HG02885 (cell line): ENCODE results near the gene DCAF4L1.

Experiments
- ATAC-seq: cut with Tn5 transposase; IDR thresholded peaks from one replicate; pipeline ENCODE4 v1.9.1; 2021; ENCODE audit warnings: mild to moderate bottlenecking; ENCODE audit not compliant: unreplicated experiment, poor library complexity

Gene DCAF4L1

GRCh38 chr4:41981456-41981855 lies at the start of gene DCAF4L1:
Gene DCAF4L1 (plus strand): TSS chr4:41981756. CDS start chr4:41981793, 37 bp downstream.
- no peak for ATAC-seq

DNA sequence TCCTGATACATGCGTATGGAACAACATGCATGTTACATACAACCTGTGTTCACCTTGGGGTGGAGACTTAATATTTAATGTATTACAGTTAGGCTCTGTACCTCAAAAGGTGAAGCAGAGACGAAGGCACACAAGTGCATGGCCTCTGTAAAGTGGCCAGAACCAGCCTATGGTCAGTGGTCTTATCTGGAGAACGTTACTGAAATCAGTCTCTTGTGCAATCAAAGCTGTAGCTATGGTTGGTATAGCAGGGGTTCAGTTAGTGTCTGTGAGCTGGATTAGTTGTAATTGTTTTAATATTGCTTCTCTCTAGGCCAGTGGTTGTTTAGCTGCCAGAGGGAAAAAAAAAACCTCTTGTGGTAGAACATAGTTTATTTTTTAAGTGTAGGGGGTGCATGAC lies 48.6 kb upstream of the DCAF4L1 start:
- no peak for ATAC-seq

DNA sequence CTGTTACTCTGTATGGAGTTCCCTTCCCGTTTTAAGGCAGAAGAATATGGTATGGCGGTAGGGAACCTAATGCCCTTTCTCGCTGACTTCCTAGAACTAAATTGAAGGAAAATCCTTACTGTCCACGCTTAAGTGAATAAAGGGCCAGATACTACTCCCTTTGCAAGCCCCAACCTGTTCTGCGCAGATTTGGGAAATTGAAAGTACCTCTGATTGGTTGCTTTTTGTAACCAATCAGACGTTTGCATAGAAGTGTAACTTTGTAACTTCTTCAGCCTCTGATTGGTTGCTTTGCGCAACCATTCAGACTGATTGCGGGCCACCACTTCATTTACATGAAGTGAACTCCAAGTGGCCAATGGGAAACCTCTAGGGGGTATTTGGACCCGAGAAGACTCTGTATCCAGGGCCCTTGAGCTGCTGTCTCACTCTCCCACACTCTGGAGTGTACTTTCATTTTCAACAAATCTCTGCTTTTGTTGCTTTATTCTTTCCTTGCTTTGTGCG lies 47.5 kb upstream of the DCAF4L1 start:
- ATAC-seq = no peak

DNA sequence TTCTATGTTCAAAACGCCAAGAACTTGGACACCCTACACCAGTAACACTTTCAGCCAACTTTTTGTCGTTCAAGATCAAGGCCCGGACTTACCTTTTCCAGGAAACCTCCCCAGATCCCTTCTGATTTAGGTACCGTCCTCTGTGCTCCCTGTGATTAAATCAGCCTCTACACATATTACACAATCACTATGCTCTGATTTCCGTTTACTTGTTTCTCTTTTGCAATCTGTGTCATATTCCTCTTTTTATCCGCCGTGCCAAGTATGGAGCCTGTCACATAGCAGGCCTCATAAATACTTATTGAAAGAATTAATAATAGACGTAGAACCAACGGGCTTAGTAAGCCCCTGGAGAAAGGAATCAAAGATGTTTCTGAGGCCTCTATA lies 47.0 kb upstream of the DCAF4L1 start:
- ATAC-seq = no peak

GRCh38 chr4:41934901-41935651 lies 46.5 kb upstream of the DCAF4L1 start, which contains the start of gene TMEM33:
Gene TMEM33 (plus strand): TSS chr4:41935429. CDS start chr4:41935485, 56 bp downstream.
- peak; percentile 94 for ATAC-seq

GRCh38 chr4:41935652-41936021 lies 45.9 kb upstream of the DCAF4L1 start:
- peak; percentile 24 for ATAC-seq

DNA sequence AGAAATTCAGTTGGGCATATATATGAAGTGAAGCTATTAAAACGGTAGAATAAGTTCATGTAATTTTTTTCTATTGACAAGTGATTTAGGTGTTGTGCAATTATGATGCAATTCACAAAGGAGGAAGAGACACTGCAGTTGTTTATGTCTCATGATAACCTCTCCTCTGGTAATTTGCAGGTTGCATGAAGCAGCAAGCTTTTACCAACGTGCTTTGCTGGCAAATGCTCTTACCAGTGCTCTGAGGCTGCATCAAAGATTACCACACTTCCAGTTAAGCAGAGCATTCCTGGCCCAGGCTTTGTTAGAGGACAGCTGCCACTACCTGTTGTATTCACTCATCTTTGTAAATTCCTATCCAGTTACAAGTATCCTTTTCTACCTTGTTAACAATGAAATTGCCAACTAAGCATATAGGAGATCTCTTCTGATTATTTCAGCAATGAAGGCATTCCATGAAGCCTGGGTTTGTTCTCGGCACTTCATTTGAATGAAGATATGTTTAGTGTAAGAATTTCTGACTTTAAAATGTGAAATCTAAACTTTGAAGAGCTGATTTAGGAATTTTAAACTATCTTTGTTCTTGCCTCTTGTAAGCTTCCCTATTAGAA lies 42.4 kb upstream of the DCAF4L1 start:
- ATAC-seq = no peak

- no peak for ATAC-seq
Measured at GRCh38 chr4:41940834-41941233, 40.7 kb upstream of the DCAF4L1 start.

- ATAC-seq = no peak
Measured at GRCh38 chr4:41943506-41943905, 38.0 kb upstream of the DCAF4L1 start.

DNA sequence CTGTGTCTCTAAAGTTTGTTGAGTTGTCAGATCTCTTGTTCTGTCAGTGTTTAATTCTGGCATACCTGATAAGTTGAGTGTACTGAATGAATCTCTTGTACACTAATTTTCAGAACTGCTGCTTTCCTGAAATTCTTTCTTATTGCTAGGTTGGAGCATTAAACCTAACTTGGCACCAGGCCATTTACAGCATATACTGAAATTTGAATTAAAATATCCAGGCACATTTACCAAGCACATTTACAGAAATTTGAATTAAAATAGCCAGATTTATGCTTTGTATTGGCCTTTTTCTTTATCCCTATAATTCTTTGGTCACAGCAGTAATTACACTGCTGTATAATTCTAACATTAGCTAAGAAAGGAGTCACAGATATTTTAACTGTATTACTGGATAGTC lies 37.5 kb upstream of the DCAF4L1 start:
- ATAC-seq = no peak

DNA sequence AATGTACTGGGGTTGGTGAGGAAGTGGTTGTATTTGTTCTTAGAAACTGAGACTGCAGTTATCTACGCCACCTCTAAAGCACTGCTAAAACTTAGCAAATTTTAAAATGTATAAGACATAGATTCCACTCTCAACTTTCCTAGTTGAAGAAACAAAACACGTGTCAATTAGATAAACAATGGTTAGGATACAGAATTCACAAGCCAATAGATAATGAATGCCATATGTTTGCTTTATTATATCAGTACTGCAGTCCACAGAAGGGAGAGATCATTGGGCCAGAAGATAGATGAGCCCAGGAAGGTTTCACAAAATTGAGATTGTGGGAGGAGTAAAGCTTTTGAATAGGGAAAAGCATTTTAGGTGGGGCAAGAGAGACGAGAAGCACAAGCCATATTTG lies 32.0 kb upstream of the DCAF4L1 start:
- no peak for ATAC-seq

DNA sequence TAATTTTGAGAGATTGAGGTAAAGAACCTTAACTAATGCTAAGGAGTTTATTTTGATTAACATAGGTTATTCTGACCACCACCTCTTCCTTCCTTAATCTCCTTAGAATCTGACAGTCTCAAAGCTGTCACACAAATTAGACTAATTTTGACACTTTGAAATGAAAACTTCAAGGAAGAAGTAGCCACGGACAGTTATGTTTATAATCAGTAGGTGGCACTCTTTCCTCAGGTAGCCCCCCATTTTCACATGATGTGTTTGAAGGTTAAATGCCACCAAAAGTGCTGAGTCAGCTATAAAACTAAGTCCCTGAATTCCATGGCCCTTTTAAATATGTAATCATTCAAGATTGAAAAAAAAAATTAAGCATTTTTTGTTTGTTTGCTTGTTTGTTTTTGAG lies 23.9 kb upstream of the DCAF4L1 start:
- ATAC-seq = peak; percentile 64

DNA sequence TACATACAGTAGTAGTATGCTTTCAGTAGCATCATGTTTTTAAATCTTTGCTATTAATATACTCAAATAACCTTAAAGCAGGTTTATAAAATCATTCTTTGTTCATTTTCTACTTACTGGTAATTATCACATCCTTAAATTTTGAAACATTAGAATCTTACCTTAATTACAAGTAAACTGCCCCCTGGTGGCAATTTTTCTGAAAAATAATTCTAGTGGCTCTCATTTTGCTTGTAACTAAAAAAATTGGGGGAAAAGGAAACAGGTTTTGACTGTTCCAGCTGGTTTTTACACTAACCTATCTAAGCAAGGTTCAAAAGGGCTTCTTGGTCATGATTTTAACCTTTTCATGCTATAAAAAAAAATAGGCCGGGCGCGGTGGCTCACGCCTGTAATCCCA lies 18.5 kb upstream of the DCAF4L1 start:
- ATAC-seq = no peak

DNA sequence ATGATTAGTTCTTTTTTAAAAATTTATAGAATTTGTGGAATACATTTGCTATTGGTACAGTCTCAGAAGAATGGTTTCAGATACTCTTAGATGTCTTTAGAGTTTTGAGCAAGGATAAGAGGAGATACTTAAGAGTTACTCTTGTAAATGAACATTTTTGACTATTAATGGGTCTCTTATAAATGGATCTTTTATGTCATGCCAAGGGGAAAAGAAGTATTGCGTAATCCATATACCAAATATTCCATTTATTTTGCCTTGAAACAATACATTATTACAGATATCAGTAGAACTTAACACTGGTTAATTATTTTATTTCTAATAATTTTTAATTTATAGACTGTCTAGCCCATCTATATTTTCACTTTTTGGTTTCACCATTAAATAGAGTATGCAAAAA lies 17.2 kb upstream of the DCAF4L1 start:
- ATAC-seq = no peak

DNA sequence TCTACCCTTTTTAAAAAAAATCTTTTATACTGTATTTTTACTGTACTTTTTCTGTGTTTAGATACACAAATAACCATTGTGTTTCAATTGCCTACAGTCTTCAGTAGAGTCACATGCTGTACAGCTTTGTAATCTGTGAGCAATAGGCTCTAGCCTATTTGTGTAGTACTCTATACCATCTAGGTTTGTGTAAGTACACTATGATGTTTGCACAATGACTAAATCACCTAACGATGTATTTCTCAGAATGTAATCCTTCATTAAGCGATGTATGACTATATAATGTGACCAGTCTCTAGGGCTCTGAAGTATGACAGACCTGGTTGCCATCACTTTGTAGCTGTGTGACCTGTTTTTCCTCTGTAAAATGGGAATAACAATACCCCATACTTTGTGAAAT lies 14.2 kb upstream of the DCAF4L1 start:
- no peak for ATAC-seq

- ATAC-seq = no peak
Measured at GRCh38 chr4:41969671-41970070, 11.9 kb upstream of the DCAF4L1 start.

DNA sequence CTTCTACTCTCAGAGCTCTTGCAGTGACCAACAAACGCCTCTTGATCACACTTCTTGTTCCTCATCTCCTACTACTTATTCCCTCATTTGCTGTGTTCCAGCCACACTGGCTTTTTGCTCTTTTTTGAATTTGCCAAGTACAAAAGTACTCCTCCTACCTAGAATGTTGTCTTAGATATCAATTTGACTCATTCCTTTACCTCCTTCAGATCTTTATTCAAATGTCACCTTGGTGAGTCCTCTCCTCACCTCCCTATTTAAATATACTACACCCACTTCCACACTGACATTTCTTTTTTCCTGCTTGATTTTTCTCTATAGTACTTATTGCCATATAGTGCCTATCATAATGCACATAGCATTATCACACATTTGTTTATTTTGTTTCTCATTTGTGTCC lies 6.2 kb upstream of the DCAF4L1 start:
- no peak for ATAC-seq

DNA sequence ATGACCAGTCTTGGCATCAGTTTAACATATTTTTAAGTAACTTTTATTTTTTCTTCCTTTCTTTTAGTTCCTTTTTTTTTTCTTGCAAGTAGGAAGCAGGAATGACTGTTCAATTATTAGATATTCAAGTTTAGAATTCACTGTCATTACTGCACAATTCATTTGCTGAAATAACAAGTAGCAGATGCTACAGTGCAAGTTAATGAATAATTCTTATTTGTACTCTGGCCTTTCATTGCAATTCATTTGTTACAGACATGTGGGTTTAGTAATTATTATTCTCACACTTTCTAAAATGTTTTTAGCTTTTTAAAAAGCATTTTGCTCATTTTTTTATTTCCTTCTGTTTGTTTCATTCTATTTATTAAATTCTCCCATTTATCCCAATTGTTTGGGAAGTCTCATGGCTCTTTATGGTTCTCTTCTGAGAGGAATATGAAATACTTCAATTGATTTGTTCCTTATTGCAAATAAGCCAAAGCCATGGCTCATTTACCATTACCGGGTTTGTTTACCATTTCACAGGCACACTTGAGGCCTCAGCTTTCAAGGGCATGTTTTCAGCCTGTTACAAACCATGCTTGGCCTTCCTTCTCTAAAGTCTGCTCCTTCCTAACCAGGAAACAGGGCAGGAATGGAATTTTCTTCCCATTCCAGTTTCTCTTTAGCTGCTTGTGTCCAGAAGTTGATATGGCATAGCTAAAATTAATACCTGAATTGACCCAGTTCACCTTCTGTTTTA lies 4.6 kb upstream of the DCAF4L1 start:
- no peak for ATAC-seq

DNA sequence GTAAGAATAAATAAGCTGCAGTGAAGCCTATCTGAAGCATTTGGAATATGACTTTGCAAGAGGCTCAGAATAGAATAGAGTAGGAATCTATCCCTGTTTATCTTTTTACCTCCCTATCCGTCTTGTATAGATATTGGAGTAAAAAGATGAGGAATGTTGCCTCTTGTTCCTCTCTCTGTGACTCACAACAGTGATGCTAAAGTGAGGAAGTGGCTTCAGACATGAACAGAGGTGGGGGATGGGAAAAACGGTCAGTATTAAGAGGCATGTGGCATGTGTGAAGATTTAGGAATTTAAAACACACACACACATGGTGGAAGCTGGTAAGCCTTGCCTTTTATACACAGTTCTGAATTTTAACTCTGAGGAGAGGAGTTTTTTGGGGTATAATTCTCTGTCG lies 3.8 kb upstream of the DCAF4L1 start:
- no peak for ATAC-seq

GRCh38 chr4:41982716-41983115 lies 1.2 kb downstream of the DCAF4L1 start:
- no peak for ATAC-seq

GRCh38 chr4:41985151-41985550 lies 3.6 kb downstream of the DCAF4L1 start:
- no peak for ATAC-seq
